Esophagus squamous epithelium (tissue), 4 donors: ENCODE measurements around the gene KRT8.

Experiments
- POLR2A ChIP-seq, 4 donors: fragments of 450-650 bp; IDR thresholded peaks; one replicate each; pipeline ENCODE4 v1.6.1; 2017; ENCODE audit warnings: antibody characterized with exemption in 4 of 4, mild to moderate bottlenecking in 4 of 4, moderate library complexity in 3 of 4
- TF ChIP-seq, protein P1 (sequence below), 6 experiments: fragments of 450-650 bp in 4 of 6; fragments of 200-600 bp in 2 of 6; sonication (generic) in 2 of 6; IDR thresholded peaks; one replicate each; pipeline ENCODE4 v1.5.1; 2016 to 2019; ENCODE audit warnings: antibody characterized with exemption in 6 of 6, mild to moderate bottlenecking in 4 of 6, moderate library complexity in 4 of 6

DNA sequence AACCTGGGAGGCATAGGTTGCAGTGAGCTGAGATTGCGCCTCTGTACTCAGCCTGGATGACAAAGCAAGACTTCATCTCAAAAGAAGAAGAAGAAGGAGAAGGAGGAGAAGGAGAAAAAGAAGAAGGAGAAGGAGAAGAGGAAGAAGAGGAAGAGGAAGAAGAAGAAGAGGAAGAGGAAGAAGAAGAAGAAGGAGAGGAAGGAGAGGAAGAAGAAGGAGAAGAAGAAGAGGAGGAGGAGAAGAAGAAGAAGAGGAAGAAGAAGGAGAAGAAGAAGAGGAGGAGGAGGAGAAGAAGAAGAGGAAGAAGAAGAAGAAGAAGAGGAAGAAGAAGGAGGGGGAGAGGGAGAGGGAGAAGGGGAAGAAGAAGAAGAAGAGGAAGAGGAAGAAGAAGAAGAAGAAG lies 12.9 kb upstream of the KRT8 start:
- TF ChIP-seq, protein P1, sequence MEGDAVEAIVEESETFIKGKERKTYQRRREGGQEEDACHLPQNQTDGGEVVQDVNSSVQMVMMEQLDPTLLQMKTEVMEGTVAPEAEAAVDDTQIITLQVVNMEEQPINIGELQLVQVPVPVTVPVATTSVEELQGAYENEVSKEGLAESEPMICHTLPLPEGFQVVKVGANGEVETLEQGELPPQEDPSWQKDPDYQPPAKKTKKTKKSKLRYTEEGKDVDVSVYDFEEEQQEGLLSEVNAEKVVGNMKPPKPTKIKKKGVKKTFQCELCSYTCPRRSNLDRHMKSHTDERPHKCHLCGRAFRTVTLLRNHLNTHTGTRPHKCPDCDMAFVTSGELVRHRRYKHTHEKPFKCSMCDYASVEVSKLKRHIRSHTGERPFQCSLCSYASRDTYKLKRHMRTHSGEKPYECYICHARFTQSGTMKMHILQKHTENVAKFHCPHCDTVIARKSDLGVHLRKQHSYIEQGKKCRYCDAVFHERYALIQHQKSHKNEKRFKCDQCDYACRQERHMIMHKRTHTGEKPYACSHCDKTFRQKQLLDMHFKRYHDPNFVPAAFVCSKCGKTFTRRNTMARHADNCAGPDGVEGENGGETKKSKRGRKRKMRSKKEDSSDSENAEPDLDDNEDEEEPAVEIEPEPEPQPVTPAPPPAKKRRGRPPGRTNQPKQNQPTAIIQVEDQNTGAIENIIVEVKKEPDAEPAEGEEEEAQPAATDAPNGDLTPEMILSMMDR (IDR thresholded peaks at IDR 0.05), result no peak
- TF ChIP-seq POLR2A (IDR thresholded peaks at IDR 0.05), result no peak
